Hematopoietic multipotent progenitor cell treated with erythropoietin and hydrocortisone succinate and interleukin-3 and kit ligand, for 6 days (in vitro differentiated cells): ENCODE results near the gene HGD.

Experiments
- DNase-seq: peaks from one replicate; pipeline ENCODE4 v3.0.0-alpha.2; 2015

Gene HGD

GRCh38 chr3:120682095-120682681, at the start of gene HGD:
Gene HGD, minus strand, starts transcription at chr3:120682239. Its CDS starts 128 bp downstream, at chr3:120682111.
- DNase-seq: no peak

GRCh38 chr3:120730576-120731542, 48.8 kb upstream of the HGD start:
- DNase-seq: no peak

- DNase-seq: no peak
Observed at GRCh38 chr3:120726791-120727190, 44.8 kb upstream of the HGD start.

- DNase-seq: peak; percentile 11
Observed at GRCh38 chr3:120719167-120719834, 37.3 kb upstream of the HGD start.

GRCh38 chr3:120713262-120713661, 31.2 kb upstream of the HGD start:
- DNase-seq: no peak

- no peak for DNase-seq
Observed at GRCh38 chr3:120710369-120710768, 28.3 kb upstream of the HGD start.

GRCh38 chr3:120708408-120708807, 26.4 kb upstream of the HGD start:
- DNase-seq: no peak

GRCh38 chr3:120706950-120707349, 24.9 kb upstream of the HGD start:
- no peak for DNase-seq

GRCh38 chr3:120705884-120706582, 24.0 kb upstream of the HGD start:
- DNase-seq: no peak

GRCh38 chr3:120699333-120699732, 17.3 kb upstream of the HGD start:
- DNase-seq: no peak

- DNase-seq: peak; percentile 12
Observed at GRCh38 chr3:120693439-120694171, 11.6 kb upstream of the HGD start.

- DNase-seq: no peak
Observed at GRCh38 chr3:120689395-120689794, 7.4 kb upstream of the HGD start.

- DNase-seq: no peak
Observed at GRCh38 chr3:120688121-120688520, 6.1 kb upstream of the HGD start.

- no peak for DNase-seq
Observed at GRCh38 chr3:120685411-120685810, 3.4 kb upstream of the HGD start.

GRCh38 chr3:120684896-120685295, 2.9 kb upstream of the HGD start:
- no peak for DNase-seq

GRCh38 chr3:120683671-120684301, 1.7 kb upstream of the HGD start:
- DNase-seq: no peak

- no peak for DNase-seq
Observed at GRCh38 chr3:120683213-120683612, 1.2 kb upstream of the HGD start.

- DNase-seq: no peak
Observed at GRCh38 chr3:120681506-120682038, 467 bp downstream of the HGD start.

- DNase-seq: no peak
Observed at GRCh38 chr3:120681018-120681417, 1.0 kb downstream of the HGD start.

- DNase-seq: no peak
Observed at GRCh38 chr3:120680193-120680894, 1.7 kb downstream of the HGD start.

GRCh38 chr3:120678984-120679383, 3.1 kb downstream of the HGD start:
- DNase-seq: no peak
